GM12865 (cell line): ENCODE measurements around the gene MTA1.

Experiments used
- DNase-seq: peaks from one replicate; pipeline ENCODE4 v3.0.0; 2010; ENCODE audit warnings: low read depth
- H3K4me3 ChIP-seq: 2 replicates; pipeline ENCODE4 v1.5.1; 2011; ENCODE audit warnings: mild to moderate bottlenecking, low read depth, low read length, control low read depth
- TF ChIP-seq, protein P1 (sequence below): IDR thresholded peaks from 2 replicates; pipeline ENCODE4 v1.5.1; 2011; ENCODE audit warnings: low read length, control low read depth, low read depth, inconsistent platforms; ENCODE audit not compliant: insufficient read depth; ENCODE audit errors: missing control alignments

MTA1 gene

DNA sequence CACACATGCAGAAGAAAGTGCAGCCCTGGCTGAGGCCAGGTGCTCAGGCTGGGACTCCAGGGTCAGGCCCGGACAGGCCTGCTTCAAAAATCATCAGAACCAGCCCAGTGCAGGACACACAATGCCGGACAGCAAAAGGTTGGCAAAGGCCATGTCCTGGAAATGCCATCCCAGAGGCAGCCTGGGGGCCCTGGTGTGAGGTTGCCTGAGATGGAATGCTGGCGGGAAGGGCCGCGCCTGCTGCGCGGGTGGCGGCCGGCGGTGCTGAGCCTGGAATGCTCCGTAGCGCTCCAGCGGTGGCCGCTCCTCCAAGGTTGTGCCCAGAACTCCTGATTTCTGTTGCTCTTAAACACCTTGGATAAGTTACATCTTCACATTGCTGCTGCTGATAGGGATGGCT, 33.3 kb downstream of the MTA1 start:
- H3K4me3 ChIP-seq, result no peak overlapping the region
- TF ChIP-seq, protein P1, sequence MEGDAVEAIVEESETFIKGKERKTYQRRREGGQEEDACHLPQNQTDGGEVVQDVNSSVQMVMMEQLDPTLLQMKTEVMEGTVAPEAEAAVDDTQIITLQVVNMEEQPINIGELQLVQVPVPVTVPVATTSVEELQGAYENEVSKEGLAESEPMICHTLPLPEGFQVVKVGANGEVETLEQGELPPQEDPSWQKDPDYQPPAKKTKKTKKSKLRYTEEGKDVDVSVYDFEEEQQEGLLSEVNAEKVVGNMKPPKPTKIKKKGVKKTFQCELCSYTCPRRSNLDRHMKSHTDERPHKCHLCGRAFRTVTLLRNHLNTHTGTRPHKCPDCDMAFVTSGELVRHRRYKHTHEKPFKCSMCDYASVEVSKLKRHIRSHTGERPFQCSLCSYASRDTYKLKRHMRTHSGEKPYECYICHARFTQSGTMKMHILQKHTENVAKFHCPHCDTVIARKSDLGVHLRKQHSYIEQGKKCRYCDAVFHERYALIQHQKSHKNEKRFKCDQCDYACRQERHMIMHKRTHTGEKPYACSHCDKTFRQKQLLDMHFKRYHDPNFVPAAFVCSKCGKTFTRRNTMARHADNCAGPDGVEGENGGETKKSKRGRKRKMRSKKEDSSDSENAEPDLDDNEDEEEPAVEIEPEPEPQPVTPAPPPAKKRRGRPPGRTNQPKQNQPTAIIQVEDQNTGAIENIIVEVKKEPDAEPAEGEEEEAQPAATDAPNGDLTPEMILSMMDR, result no peak

DNA sequence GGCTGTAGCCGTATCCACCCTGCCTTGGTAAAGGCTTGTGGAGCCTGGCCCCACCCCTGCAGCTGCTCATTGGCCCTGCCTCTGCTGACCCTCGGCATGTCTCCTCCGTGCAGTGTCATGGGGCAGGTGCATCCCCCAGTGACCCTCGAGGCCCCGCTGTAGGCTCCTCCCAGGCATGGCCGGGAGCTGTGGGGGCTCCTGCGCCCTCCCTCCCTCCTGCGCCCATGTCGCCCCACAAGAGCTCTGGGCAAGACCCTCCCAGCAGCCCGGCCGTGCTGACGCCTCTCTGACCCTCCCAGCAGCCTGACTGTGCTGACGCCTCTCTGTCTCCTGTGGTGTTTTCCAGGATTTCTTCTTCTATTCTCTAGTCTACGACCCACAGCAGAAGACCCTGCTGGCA, 34.2 kb downstream of the MTA1 start:
- no peak overlapping the region for H3K4me3 ChIP-seq
- TF ChIP-seq, protein P1, result no peak
- DNase-seq, result no peak

More for the DNA sequence above, 33.3 kb downstream of the MTA1 start:
- no peak for DNase-seq

DNA sequence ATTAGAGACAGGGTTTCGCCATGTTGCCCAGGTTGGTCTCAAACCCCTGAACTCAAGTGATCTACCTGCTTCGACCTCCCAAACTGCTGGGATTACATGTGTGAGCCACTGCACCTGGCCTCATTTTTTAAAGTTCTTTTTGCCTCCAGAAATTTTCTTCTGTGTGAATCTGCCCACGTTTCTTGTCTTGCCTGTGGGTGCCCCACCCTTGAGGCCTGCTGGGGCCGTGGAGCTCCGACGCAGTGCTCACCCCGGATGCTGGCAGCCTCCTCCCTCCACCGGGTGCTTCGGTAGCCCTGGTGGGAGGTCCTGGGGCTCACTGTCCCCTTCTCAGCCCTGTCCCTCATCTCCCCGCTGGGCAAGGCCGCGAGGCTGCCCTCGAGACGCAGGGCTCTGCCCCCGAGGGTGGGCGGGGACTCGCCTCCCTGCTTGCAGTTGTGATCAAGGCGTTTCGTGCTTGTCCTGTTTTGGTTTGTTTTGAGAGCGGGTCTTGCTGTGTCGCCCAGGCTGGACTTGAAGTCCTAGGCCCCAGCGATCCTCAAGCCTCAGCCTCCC, 35.5 kb downstream of the MTA1 start:
- no peak for DNase-seq
- TF ChIP-seq, protein P1, result no peak

DNA sequence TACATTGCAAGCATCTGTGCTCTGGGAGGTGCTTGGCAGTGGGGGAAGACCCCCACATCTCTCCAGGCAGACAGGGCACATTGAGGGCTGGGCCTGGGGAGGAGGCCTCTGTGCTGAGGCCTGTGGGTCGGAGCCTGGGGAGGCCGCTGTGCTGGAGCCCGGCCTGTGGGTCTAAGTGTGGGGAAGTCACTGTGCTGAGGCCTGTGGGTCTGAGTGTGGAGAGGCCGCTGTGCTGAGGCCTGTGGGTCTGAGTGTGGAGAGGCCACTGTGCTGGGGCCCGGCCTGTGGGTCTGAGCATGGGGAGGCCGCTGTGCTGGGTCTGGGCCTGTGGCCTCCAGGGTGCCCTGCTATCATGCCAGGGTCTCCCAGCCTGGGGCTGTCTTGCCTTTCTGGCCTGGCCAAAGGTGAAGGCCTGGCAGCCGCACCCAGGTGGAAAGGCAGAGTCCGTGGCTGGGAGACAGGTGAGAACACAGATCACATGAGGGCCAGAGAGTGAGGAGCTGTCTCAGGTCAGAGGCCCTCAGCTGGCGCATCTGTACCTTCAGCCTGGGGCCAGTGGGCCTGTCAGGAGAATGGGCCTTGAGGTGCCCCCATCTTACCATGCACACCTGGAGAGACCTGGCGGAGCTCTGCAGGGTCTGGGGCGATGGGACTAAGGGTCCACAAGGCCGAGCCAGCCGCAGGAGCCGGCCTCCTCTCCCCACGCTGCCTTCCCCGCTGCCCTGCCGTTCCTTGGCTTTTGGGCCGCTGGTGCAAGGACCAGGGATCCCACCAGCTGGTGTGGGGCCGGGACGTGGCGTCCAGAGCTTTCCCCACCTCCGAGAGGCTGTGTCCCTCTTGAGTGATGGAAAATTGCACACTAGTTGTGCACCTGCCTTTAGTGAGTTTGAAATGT, 36.4 kb downstream of the MTA1 start:
- H3K4me3 ChIP-seq, result no peak overlapping the region
- DNase-seq, result no peak
- TF ChIP-seq, protein P1, result no peak

More for the DNA sequence above, 35.5 kb downstream of the MTA1 start:
- no peak overlapping the region for H3K4me3 ChIP-seq

DNA sequence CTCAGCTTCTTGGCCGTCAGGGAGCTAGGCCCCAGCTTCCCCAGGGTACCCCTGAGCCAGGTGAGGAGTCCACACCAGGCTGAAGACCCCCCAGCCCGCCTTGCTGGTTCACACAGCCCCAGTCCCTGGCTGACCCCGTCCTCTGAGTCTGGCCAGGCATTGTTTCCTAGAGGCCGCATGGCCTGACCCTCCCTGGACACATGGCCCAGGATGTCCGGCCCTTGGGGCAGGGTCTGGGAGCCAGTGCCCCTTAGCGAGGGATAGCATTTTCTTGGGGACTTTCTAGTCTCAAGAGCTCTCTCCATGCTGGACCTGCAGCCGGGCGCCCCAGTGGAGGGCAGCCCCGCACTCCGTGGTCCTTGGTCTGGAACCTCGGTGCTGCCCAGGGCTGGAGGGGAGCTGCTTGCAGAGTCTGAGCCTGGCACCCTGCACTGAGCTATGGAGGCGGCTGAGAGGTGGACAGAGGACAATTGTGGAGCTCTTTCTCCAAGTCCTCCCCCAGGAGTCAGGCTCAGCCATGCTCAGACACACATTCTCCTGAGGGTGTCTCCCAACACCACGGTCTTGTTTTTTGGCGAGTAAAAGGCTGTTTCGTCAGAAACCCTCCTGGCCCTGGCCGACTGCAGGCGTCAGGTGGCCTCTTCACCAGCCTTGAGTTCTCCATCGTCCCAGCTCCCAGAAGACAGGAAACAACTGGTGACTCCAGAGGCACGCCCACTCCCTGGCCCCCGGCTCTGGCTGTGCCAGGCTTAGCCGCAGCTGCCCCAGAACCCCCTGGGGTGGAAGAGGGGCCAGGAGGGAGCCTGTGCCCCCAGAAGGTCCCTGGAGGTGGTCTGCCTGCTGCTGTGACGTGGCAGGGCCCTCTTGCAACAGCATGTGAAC, 37.4 kb downstream of the MTA1 start:
- TF ChIP-seq, protein P1, result no peak
- no peak for DNase-seq
- no peak overlapping the region for H3K4me3 ChIP-seq

DNA sequence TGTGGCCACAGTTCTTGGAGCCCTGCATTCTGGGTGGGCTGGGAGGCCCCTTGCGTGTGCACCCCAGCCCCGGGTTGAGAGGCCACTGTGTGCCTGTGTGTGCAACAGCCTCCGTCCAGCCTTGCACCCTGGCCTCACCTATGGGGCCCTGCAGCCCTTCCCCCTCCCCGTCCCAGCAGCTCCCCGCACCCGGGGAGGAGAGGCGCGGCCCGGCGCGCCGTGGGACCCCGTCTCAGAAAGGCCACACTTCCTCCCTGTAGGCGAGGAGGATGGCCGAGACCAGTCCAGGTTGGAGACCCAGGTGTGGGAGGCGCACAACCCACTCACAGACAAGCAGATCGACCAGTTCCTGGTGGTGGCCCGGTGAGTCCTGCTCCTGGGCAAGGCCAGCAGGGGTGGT, 38.4 kb downstream of the MTA1 start:
- no peak for DNase-seq
- TF ChIP-seq, protein P1, result no peak
- H3K4me3 ChIP-seq, result no peak overlapping the region
